NCI-H446 treated with DMSO at 0.1 percent for 48 hours (cell line): ENCODE results near the gene MALL.
"Not testable (repeated sequence)": the region's sequence is repeated elsewhere in the genome, so short reads cannot be mapped to it uniquely, and the experiment has no call there.

ENCODE experiments used
- DNase-seq: peaks from one replicate; lab custom pipeline; 2025; lab: John Stamatoyannopoulos, UW

Gene MALL

GRCh38 chr2:110097506-110098220 is 18.0 kb downstream of the MALL start:
- DNase-seq = no peak

- no peak for DNase-seq
Observed at GRCh38 chr2:110095994-110096633, 19.5 kb downstream of the MALL start.

- DNase-seq = not testable (repeated sequence)
Observed at GRCh38 chr2:110094884-110095534, 20.6 kb downstream of the MALL start.

GRCh38 chr2:110093924-110094323 is 21.7 kb downstream of the MALL start:
- not testable (repeated sequence) for DNase-seq

DNA sequence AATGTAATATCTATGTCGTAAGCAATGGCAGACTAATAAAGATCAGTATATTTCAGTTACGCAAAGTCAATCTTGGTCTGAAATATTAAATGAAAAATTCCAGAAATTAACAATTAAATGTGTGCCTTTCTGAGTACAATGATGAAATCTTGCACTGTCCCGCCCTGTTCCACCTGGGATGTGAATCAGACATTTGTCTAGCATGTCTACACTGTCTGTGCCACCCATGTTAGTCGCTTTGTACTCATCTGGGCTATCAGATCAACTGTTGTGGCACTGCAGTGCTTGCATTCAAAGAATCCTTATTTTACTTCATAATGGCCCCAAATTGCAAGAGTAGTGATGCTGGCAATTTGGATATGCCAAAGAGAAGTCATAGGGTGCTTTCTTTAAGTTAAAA is 25.5 kb downstream of the MALL start:
- not testable (repeated sequence) for DNase-seq

DNA sequence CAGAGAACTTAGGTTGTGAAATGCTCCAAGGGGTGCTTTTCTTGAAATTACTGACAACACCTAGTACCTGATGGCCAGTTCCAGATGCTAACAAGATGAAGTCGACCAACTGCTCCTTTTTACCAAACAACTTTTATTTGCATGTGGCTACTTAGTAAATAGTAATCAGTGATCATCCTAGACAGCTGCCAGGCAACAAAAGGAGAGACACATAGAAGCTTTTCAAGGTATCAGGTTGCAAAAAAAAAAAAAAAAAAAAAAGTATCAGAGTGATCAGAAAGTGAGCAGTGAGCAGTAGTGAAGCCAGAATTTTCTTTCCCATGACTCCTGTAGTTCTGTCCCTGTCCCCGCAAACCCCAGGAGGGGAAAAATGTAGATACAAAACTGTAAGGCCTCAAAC is 31.9 kb downstream of the MALL start:
- not testable (repeated sequence) for DNase-seq

- not testable (repeated sequence) for DNase-seq
Observed at GRCh38 chr2:110083162-110083561, 32.5 kb downstream of the MALL start.

DNA sequence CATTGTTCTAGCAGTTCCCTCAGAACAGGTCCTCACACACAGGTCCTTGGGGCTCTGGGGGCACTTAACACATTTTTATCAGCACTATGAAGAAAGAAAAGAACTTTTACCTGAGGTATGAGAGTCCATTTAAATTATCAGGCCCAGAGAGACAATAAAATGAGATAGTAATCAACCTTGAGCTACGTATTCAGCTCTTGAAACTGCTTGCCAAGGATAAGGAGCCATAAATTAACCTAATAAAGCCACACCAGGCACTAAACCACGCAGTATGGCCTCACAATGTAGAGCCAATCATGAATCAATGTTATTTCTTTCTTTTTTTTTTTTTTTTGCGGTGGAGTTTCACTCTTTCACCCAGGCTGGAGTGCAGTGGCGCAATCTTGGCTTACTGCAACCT is 37.5 kb downstream of the MALL start:
- DNase-seq = not testable (repeated sequence)

DNA sequence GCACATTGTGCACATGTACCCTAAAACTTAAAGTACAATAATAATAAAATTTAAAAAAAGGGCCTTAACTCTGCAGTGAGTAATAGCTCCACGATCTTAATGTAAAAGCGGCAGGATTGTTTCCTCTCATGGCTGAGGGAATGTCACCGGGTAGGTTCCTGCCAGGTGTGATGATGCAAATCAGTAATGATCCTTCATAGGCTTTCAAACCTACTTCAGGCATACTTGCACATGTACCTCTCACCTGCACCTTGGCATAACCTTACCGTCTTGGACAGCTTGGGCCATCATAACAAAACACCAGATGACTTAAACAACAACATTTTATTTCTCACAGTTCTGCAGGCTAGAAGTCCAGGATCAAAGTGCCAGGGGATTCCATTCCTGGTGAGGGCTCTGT is 39.7 kb downstream of the MALL start:
- DNase-seq = not testable (repeated sequence)

- not testable (repeated sequence) for DNase-seq
Observed at GRCh38 chr2:110069869-110070268, 45.8 kb downstream of the MALL start.

GRCh38 chr2:110068153-110068552 is 47.5 kb downstream of the MALL start:
- not testable (repeated sequence) for DNase-seq

DNA sequence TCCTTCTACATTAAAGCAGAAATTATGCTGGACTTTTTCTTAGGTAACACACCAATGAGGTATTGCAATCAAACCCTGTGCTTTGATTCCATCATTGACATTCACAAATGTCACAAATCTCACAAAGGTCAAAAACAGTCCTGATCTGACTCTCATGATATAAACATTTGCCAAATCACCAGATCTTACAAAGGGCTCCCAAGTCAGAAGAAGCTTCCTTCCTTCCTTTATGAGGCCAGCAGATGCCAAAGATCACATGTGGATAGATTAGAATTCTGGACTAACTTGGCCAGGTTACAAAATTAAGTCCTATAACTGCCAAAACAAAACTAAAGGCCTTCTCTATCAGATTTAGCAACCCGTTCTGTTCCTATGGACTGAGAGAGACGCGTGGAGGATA is 53.3 kb downstream of the MALL start:
- not testable (repeated sequence) for DNase-seq

GRCh38 chr2:110060550-110060949 is 55.1 kb downstream of the MALL start:
- not testable (repeated sequence) for DNase-seq

- DNase-seq = not testable (repeated sequence)
Observed at GRCh38 chr2:110059694-110060358, 55.8 kb downstream of the MALL start.

GRCh38 chr2:110059009-110059693 is 56.5 kb downstream of the MALL start:
- not testable (repeated sequence) for DNase-seq

DNA sequence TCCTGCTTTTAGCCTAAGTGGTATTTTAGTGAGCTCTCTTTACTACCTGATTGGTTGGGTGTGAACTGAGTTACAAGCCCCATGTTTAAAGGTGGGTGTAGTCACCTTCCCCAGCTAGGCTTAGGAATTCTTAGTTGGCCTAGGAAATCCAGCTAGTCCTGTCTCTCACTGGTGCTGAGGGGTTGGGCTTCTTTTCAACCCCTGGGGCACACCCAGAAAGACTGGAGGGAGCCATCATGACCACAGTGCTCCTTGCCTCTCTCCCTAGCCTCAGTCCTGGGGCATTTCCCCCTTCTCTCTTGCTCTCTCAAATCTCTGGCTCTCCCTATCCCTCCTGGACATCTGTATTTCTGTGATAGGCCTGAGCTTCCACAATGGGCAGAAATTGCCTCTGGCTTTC is 57.6 kb downstream of the MALL start:
- not testable (repeated sequence) for DNase-seq

DNA sequence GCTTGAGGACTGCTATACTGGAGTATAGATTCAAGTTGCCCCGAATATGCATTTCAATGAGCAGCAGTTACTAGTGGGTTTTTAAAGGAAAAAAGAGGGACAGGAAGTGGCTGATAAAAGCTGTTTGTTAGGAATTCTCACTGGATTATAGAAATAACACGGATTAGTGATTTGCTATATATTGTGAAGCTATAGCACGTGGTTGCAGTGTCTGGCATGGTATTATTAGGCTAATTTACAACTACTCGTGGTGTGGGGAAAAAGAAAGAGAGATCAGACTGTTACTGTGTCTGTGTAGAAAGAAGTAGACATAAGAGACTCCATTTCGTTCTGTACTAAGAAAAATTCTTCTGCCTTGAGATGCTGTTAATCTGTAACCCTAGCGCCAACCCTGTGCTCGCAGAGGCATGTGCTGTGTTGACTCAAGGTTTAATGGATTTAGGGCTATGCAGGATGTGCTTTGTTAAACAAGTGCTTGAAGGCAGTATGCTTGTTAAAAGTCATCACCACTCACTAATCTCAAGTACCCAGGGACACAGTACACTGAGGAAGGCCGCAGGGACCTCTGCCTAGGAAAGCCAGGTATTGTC is 59.7 kb downstream of the MALL start:
- DNase-seq = not testable (repeated sequence)

- DNase-seq = not testable (repeated sequence)
Observed at GRCh38 chr2:110054521-110055407, 60.9 kb downstream of the MALL start.

DNA sequence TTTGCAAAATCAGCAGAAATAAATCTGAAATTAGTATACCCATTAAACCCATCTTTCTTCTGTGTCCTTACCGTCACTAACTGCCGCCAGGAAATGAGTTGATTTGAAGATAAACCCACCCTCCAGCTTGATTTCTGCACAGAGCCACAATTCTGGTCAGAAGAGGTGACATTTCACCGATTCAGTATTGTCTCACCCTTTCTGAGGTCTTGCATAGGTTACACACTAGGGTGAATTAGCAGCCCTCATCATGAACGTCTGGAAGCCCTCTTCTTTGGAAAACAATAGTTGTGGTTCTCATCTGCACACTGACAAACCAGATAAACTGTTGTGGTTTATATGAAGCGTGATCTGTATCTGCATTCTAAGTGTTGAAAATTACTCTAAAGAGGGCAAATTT is 61.9 kb downstream of the MALL start:
- DNase-seq = not testable (repeated sequence)

GRCh38 chr2:110052166-110052565 is 63.5 kb downstream of the MALL start:
- not testable (repeated sequence) for DNase-seq
